Mesendoderm (in vitro differentiated cells): Measurements from ENCODE around the gene CHRD.
A peak's percentile ranks its signal among the peaks of the same experiment; 100 is the strongest.

Source experiments
- DNase-seq: peaks from one replicate; pipeline ENCODE4 v3.0.0; 2013
- H2AK5ac ChIP-seq: 2 replicates; pipeline ENCODE4 v1.6.1; 2013; ENCODE audit warnings: low read length, inconsistent platforms
- H2BK120ac ChIP-seq: 2 replicates; pipeline ENCODE4 v1.6.1; 2013; ENCODE audit warnings: low read depth, mild to moderate bottlenecking, low read length, moderate library complexity, mixed read lengths
- H2BK15ac ChIP-seq: replicated peaks from 2 replicates; pipeline ENCODE4 v1.6.1; 2013; ENCODE audit warnings: low read depth, mild to moderate bottlenecking, moderate library complexity
- H2BK5ac ChIP-seq: 2 replicates; pipeline ENCODE4 v1.6.1; 2013; ENCODE audit warnings: low read length, inconsistent platforms
- H3K18ac ChIP-seq: 2 replicates; pipeline ENCODE4 v1.6.1; 2013; ENCODE audit warnings: mild to moderate bottlenecking, low read length, mixed read lengths
- H3K23ac ChIP-seq: one replicate; pipeline ENCODE4 v1.6.1; 2013; ENCODE audit warnings: low read length
- H3K27ac ChIP-seq: 2 replicates; pipeline ENCODE4 v1.5.1; 2013; ENCODE audit warnings: low read depth, mild to moderate bottlenecking, inconsistent platforms, low read length, moderate library complexity
- H3K27me3 ChIP-seq: 2 replicates; pipeline ENCODE4 v1.6.1; 2013; ENCODE audit warnings: low read length, control low read depth, mild to moderate bottlenecking, inconsistent platforms; ENCODE audit not compliant: insufficient read depth, poor library complexity
- H3K36me3 ChIP-seq: 2 replicates; pipeline ENCODE4 v1.6.1; 2013; ENCODE audit warnings: low read length, inconsistent platforms; ENCODE audit not compliant: control insufficient read depth, insufficient read depth
- H3K4ac ChIP-seq: one replicate; pipeline ENCODE4 v1.6.1; 2013; ENCODE audit warnings: low read depth, mild to moderate bottlenecking, low read length, moderate library complexity
- H3K4me1 ChIP-seq: 2 replicates; pipeline ENCODE4 v1.6.1; 2013; ENCODE audit warnings: low read depth, low read length, inconsistent platforms; ENCODE audit not compliant: control insufficient read depth
- H3K4me2 ChIP-seq: 2 replicates; pipeline ENCODE4 v1.6.1; 2013; ENCODE audit warnings: low read length
- H3K4me3 ChIP-seq: 2 replicates; pipeline ENCODE4 v1.5.1; 2013; ENCODE audit warnings: mild to moderate bottlenecking, low read length
- H3K56ac ChIP-seq: one replicate; pipeline ENCODE4 v1.6.1; 2013; ENCODE audit warnings: low read length
- H3K79me1 ChIP-seq: 2 replicates; pipeline ENCODE4 v1.6.1; 2013; ENCODE audit warnings: low read length, inconsistent platforms
- H3K79me2 ChIP-seq: 2 replicates; pipeline ENCODE4 v1.6.1; 2013; ENCODE audit warnings: mild to moderate bottlenecking, low read length; ENCODE audit not compliant: control insufficient read depth, insufficient read depth
- H3K9ac ChIP-seq: 2 replicates; pipeline ENCODE4 v1.6.1; 2013; ENCODE audit warnings: low read length, inconsistent platforms
- H4K5ac ChIP-seq: one replicate; pipeline ENCODE4 v1.6.1; 2013; ENCODE audit warnings: low read length
- H4K8ac ChIP-seq: one replicate; pipeline ENCODE4 v1.6.1; 2013; ENCODE audit warnings: low read depth, mild to moderate bottlenecking, control low read depth, low read length, moderate library complexity
- WGBS: extraction: QIAGEN DNeasy Blood & Tissue Kit; methylation state at CpG from one replicate; pipeline ENCODE4 v1.1.7; 2013; ENCODE audit warnings: low lambda C conversion rate, missing lambda C conversion rate; ENCODE audit not compliant: insufficient coverage; ENCODE audit errors: extremely low coverage; 5-methylcytosine and 5-hydroxymethylcytosine counted together

The CHRD gene

GRCh38 chr3:184349563-184350470 is 30.0 kb upstream of the CHRD start:
- Histone ChIP-seq H2AK5ac (no peak overlapping the region), H3K27me3 (no peaks in the 10 kb centered on the region), H4K5ac (no peak overlapping the region), H2BK5ac (no peak overlapping the region), H3K79me2 (no peaks in the 10 kb centered on the region), H3K23ac (no peak overlapping the region), H3K56ac (no peak overlapping the region), H2BK15ac (no peak overlapping the region), H4K8ac (no peak overlapping the region), H3K27ac (no peak overlapping the region), H3K9ac (no peak overlapping the region), H3K4me1 (peaks cover 7% of the 10 kb centered on the region), H3K18ac (no peak overlapping the region), H3K4ac (no peak overlapping the region), H3K4me3 (no peak overlapping the region), H2BK120ac (no peak overlapping the region), H3K79me1 (no peaks in the 10 kb centered on the region), H3K4me2 (no peak overlapping the region), H3K36me3 (peaks cover 2% of the 10 kb centered on the region)
- DNase-seq: no peak
- WGBS: no CpG with 5 or more reads among the region's 10 CpGs

GRCh38 chr3:184350618-184351017 is 29.2 kb upstream of the CHRD start:
- H4K5ac ChIP-seq: no peak overlapping the region
- H3K4me1 ChIP-seq: peaks cover 5% of the 10 kb centered on the region
- no peak overlapping the region for H3K56ac ChIP-seq
- H3K9ac ChIP-seq: no peak overlapping the region
- H3K36me3 ChIP-seq: peaks cover 2% of the 10 kb centered on the region
- WGBS: no CpG with 5 or more reads among the region's 6 CpGs
- no peaks in the 10 kb centered on the region for H3K79me1 ChIP-seq
- no peak overlapping the region for H2AK5ac ChIP-seq
- H3K23ac ChIP-seq: no peak overlapping the region
- no peaks in the 10 kb centered on the region for H3K79me2 ChIP-seq
- no peak overlapping the region for H3K4ac ChIP-seq
- H3K27ac ChIP-seq: no peak overlapping the region
- no peak overlapping the region for H3K4me3 ChIP-seq
- no peaks in the 10 kb centered on the region for H3K27me3 ChIP-seq
- H2BK120ac ChIP-seq: no peak overlapping the region
- H4K8ac ChIP-seq: no peak overlapping the region
- no peak overlapping the region for H3K18ac ChIP-seq
- no peak overlapping the region for H2BK5ac ChIP-seq
- no peak overlapping the region for H3K4me2 ChIP-seq
- DNase-seq: peak; percentile 33
- no peak overlapping the region for H2BK15ac ChIP-seq

GRCh38 chr3:184351511-184352148 is 28.2 kb upstream of the CHRD start:
- H4K5ac ChIP-seq: no peak overlapping the region
- H4K8ac ChIP-seq: no peak overlapping the region
- no peak overlapping the region for H3K4me2 ChIP-seq
- H3K79me1 ChIP-seq: no peaks in the 10 kb centered on the region
- H2BK15ac ChIP-seq: no peak overlapping the region
- WGBS: no CpG with 5 or more reads among the region's 9 CpGs
- no peak overlapping the region for H2BK5ac ChIP-seq
- no peak overlapping the region for H3K18ac ChIP-seq
- no peak overlapping the region for H2AK5ac ChIP-seq
- peaks cover 3% of the 10 kb centered on the region for H3K4me1 ChIP-seq
- H3K23ac ChIP-seq: no peak overlapping the region
- H3K27ac ChIP-seq: no peak overlapping the region
- H3K9ac ChIP-seq: peak overlapping the region; percentile 3
- H3K27me3 ChIP-seq: no peaks in the 10 kb centered on the region
- no peak overlapping the region for H2BK120ac ChIP-seq
- H3K4me3 ChIP-seq: no peak overlapping the region
- DNase-seq: peak; percentile 78
- H3K79me2 ChIP-seq: no peaks in the 10 kb centered on the region
- no peak overlapping the region for H3K4ac ChIP-seq
- H3K56ac ChIP-seq: peak overlapping the region; percentile 35
- peaks cover 2% of the 10 kb centered on the region for H3K36me3 ChIP-seq

GRCh38 chr3:184352149-184352785 is 27.6 kb upstream of the CHRD start:
- H2BK15ac ChIP-seq: no peak overlapping the region
- H4K5ac ChIP-seq: no peak overlapping the region
- H3K4me3 ChIP-seq: no peak overlapping the region
- no peak overlapping the region for H2BK120ac ChIP-seq
- H3K79me1 ChIP-seq: no peaks in the 10 kb centered on the region
- H3K4me2 ChIP-seq: no peak overlapping the region
- H3K18ac ChIP-seq: no peak overlapping the region
- peaks cover 4% of the 10 kb centered on the region for H3K36me3 ChIP-seq
- H2AK5ac ChIP-seq: no peak overlapping the region
- no peak overlapping the region for H4K8ac ChIP-seq
- DNase-seq: no peak
- H3K27ac ChIP-seq: no peak overlapping the region
- H3K4ac ChIP-seq: no peak overlapping the region
- H3K4me1 ChIP-seq: peaks cover 3% of the 10 kb centered on the region
- H3K56ac ChIP-seq: no peak overlapping the region
- H3K9ac ChIP-seq: no peak overlapping the region
- H3K79me2 ChIP-seq: no peaks in the 10 kb centered on the region
- no peak overlapping the region for H3K23ac ChIP-seq
- WGBS: no CpG with 5 or more reads among the region's 15 CpGs
- no peak overlapping the region for H2BK5ac ChIP-seq
- H3K27me3 ChIP-seq: no peaks in the 10 kb centered on the region

GRCh38 chr3:184352897-184353545 is 26.8 kb upstream of the CHRD start:
- H2AK5ac ChIP-seq: no peak overlapping the region
- no peak overlapping the region for H3K18ac ChIP-seq
- no peak overlapping the region for H4K5ac ChIP-seq
- no peak overlapping the region for H3K9ac ChIP-seq
- peaks cover 4% of the 10 kb centered on the region for H3K36me3 ChIP-seq
- H3K56ac ChIP-seq: no peak overlapping the region
- H2BK120ac ChIP-seq: no peak overlapping the region
- no peak overlapping the region for H4K8ac ChIP-seq
- no peak overlapping the region for H2BK15ac ChIP-seq
- no peak overlapping the region for H3K23ac ChIP-seq
- no peak for DNase-seq
- H3K4me2 ChIP-seq: no peak overlapping the region
- no peak overlapping the region for H2BK5ac ChIP-seq
- no CpG with 5 or more reads among the region's 11 CpGs for WGBS
- no peak overlapping the region for H3K27ac ChIP-seq
- H3K79me2 ChIP-seq: no peaks in the 10 kb centered on the region
- H3K4me3 ChIP-seq: no peak overlapping the region
- H3K4ac ChIP-seq: no peak overlapping the region
- H3K79me1 ChIP-seq: no peaks in the 10 kb centered on the region
- no peaks in the 10 kb centered on the region for H3K27me3 ChIP-seq
- peaks cover 3% of the 10 kb centered on the region for H3K4me1 ChIP-seq
